NB4 (cell line): ENCODE data around the gene MYO15B.
"Not testable (repeated sequence)": the region's sequence is repeated elsewhere in the genome, so short reads cannot be mapped to it uniquely, and the experiment has no call there.

ENCODE experiments used
- DNase-seq: peaks from one replicate; pipeline ENCODE4 v3.0.0; 2010; ENCODE audit warnings: low read depth
- H3K4me3 ChIP-seq: one replicate; pipeline ENCODE4 v1.5.1; 2011; ENCODE audit warnings: mild to moderate bottlenecking, low read depth, low read length, moderate library complexity
- MYC ChIP-seq: IDR thresholded peaks from 2 replicates; pipeline ENCODE4 v1.6.1; 2011; ENCODE audit warnings: low read depth, low read length
- POLR2A ChIP-seq: IDR thresholded peaks from 2 replicates; pipeline ENCODE4 v1.6.1; 2011; ENCODE audit warnings: mild to moderate bottlenecking; ENCODE audit not compliant: insufficient read length; ENCODE audit errors: extremely low read depth
- TF ChIP-seq, protein P1 (sequence below): IDR thresholded peaks from 2 replicates; pipeline ENCODE4 v1.6.1; 2011; ENCODE audit warnings: low read depth, low read length
- TF ChIP-seq, protein P2 (sequence below): IDR thresholded peaks from one replicate; pipeline ENCODE4 v1.5.1; 2012; ENCODE audit warnings: low read depth, low read length

Gene MYO15B

DNA sequence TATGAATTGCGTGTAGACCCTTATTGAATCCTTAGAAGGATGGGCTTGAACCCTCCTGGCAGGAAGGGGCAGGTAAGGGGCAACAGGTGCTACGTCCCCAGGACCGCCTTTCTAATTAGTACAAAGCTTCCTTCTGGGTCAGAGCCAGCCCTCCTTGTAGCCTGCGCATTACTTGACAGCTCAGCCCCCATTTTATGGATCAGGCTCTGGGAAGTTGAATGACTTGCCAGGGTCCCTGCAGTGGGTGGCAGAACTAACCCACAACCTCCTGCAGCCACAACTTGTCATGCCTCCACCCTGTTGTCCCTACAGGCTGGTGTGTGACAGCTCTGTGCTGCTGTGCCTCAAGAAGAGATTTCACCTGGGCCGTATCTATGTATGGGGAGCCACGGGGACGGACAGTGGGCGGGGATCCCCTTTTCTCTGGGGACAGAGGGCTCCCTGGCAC is 2.7 kb downstream of the MYO15B start:
- TF ChIP-seq, protein P1, sequence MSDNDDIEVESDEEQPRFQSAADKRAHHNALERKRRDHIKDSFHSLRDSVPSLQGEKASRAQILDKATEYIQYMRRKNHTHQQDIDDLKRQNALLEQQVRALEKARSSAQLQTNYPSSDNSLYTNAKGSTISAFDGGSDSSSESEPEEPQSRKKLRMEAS: no peak
- TF ChIP-seq POLR2A (no peak), MYC (no peak)
- TF ChIP-seq, protein P2, sequence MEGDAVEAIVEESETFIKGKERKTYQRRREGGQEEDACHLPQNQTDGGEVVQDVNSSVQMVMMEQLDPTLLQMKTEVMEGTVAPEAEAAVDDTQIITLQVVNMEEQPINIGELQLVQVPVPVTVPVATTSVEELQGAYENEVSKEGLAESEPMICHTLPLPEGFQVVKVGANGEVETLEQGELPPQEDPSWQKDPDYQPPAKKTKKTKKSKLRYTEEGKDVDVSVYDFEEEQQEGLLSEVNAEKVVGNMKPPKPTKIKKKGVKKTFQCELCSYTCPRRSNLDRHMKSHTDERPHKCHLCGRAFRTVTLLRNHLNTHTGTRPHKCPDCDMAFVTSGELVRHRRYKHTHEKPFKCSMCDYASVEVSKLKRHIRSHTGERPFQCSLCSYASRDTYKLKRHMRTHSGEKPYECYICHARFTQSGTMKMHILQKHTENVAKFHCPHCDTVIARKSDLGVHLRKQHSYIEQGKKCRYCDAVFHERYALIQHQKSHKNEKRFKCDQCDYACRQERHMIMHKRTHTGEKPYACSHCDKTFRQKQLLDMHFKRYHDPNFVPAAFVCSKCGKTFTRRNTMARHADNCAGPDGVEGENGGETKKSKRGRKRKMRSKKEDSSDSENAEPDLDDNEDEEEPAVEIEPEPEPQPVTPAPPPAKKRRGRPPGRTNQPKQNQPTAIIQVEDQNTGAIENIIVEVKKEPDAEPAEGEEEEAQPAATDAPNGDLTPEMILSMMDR: no peak
- DNase-seq: no peak
- H3K4me3 ChIP-seq: no peak overlapping the region

DNA sequence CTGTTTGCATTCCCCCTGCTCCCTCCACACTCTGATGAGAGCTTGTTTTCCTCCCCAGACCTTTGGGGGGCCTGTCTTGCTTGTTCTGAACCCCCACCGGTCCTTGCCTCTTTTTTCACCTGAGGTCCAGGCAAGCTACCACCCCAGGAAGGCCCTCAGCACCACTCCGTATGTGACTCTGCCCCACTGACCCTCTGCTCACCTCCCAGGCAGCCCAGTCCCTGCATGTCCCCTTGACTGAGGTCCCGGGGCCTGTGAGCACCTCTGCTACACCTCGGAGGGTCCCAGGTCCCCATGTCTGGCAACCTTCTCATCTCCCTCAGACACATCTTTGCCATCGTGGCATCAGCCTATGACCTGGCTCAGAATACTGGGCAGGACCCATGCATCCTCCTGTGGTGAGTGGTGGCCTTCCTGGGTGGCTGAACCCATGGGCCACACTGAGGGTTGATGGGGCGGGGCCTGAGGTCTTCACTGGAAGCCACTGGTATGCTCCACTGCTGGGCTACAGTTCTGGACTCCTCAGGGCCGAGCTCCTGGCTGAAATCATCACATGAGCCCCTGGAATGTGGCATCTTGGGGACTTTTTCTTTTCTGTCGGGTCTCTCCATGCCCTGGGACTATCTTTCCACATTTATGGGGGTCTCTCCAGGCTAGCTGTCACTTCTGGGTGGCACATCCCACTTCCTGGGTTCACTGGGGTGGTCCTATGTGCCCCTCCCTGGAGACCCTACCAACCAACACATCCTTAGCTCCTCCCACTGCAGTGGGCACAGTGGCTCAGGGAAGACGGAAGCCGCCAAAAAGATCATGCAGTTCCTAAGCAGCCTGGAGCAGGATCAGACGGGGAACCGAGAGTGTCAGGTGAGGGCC is 3.5 kb downstream of the MYO15B start:
- TF ChIP-seq POLR2A: no peak
- TF ChIP-seq, protein P2: no peak
- TF ChIP-seq, protein P1: no peak
- TF ChIP-seq MYC: no peak

DNA sequence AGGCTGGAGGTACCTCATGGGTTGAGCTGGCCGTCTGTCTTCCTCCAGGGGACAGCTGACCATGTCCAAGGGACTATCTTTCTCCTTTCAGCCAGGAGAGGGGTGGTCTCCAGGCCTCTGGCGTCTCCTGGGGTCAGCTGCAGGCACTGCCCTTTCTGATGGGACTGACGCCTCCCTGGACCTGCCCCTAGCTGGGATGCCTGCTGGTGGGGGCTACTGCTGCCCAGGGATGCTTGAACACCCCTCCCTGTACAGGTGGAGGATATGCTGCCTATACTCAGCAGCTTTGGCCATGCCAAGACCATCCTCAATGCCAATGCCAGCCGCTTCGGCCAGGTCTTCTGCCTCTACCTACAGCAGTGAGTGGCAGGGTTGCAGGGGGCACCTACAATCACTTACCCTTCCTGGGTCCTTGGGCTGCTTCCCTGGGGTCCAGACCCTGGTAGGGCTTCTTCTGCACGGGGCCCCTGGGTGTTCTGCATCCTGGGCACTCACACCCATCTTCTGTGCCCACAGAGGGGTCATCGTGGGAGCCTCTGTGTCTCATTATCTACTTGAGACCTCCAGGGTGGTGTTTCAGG is 4.2 kb downstream of the MYO15B start:
- DNase-seq: no peak
- no peak overlapping the region for H3K4me3 ChIP-seq

More for the DNA sequence above, 3.5 kb downstream of the MYO15B start:
- DNase-seq: no peak
- no peak overlapping the region for H3K4me3 ChIP-seq

DNA sequence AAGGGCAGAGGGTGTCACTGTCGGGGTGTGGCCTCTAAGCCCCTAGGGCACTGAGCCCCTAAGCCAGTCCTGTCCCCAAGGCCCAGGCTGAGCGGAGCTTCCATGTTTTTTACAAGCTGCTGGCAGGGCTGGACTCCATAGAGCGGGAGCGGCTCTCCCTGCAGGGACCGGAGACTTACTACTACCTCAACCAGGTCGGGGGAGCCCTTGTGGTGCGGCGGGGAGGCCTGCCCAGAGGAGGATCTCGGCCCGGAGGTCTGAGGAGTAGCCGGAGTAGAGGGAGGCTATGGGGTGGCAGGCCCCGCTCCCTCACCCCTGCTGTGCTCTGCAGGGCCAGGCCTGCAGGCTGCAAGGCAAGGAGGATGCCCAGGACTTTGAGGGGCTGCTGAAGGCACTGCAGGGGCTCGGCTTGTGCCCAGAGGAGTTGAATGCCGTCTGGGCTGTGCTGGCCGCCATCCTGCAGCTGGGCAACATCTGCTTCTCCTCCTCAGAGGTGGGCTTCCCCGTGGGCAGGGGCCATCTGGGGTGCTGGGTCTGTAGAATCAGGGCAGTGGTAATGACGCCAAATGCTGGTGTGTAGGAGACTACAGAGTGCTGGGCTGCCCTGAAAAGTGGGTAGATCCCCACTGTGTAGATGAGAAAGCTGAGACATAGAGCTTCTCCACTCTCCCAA is 4.9 kb downstream of the MYO15B start:
- DNase-seq: no peak
- TF ChIP-seq MYC: no peak
- TF ChIP-seq POLR2A: no peak
- TF ChIP-seq, protein P1: no peak
- TF ChIP-seq, protein P2: no peak
- H3K4me3 ChIP-seq: no peak overlapping the region

More for the DNA sequence above, 4.2 kb downstream of the MYO15B start:
- TF ChIP-seq MYC (no peak), POLR2A (no peak)
- TF ChIP-seq, protein P2: no peak
- TF ChIP-seq, protein P1: no peak

DNA sequence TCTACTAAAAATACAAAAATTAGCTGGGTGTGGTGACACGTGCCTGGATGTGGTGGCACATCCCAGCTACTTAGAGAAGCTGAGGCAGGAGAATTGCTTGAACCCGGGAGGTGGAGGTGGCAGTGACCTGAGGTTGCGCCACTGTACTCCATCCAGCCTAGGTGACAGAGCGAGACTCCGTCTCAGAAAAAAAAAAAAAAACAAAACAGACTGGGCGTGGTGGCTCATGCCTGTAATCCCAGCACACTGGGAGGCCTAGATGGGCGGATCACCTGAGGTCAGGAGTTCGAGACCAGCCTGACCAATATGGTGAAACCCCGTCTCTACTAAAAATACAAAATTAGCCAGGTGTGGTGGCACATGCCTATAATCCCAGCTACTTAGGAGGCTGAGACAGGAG is 5.8 kb downstream of the MYO15B start:
- not testable (repeated sequence) for DNase-seq, H3K4me3 ChIP-seq
